H1 (cell line): ENCODE data around the gene MUC5AC. TPM values are rescaled to one million over a fixed set of nuclear protein-coding genes. Genes with fewer than 3 reads are reported as not detected.

Source experiments
- CBX8 ChIP-seq: fragments of 300-800, 300-1000 bp; sonication (generic); IDR thresholded peaks from 2 replicates; pipeline ENCODE4 v1.7.1; 2016; ENCODE audit warnings: low read depth, low read length, borderline replicate concordance
- HDAC2 ChIP-seq, 2 experiments: fragments of 300-600 bp in 1 of 2; sonication (generic) in 1 of 2; IDR thresholded peaks; 2 replicates each; pipeline ENCODE4 v1.6.1; 2011 to 2012; ENCODE audit warnings: low read depth in 2 of 2, low read length in 2 of 2, mild to moderate bottlenecking in 2 of 2, moderate library complexity in 2 of 2, borderline replicate concordance in 1 of 2, inconsistent platforms in 1 of 2
- HDAC6 ChIP-seq: IDR thresholded peaks from one replicate; pipeline ENCODE4 v1.7.1; 2012; ENCODE audit warnings: low read depth, mild to moderate bottlenecking, inconsistent platforms, low read length, moderate library complexity
- RBBP5 ChIP-seq: IDR thresholded peaks from 2 replicates; pipeline ENCODE4 v1.7.1; 2012; ENCODE audit warnings: low read depth, mild to moderate bottlenecking, inconsistent platforms, low read length, moderate library complexity, borderline replicate concordance
- RXRA ChIP-seq: IDR thresholded peaks from 2 replicates; pipeline ENCODE4 v1.6.1; 2011; ENCODE audit warnings: low read depth, mild to moderate bottlenecking, low read length, moderate library complexity; ENCODE audit not compliant: insufficient read depth
- TCF12 ChIP-seq: IDR thresholded peaks from 2 replicates; pipeline ENCODE4 v1.6.1; 2011; ENCODE audit warnings: low read depth, mild to moderate bottlenecking, low read length
- polyA plus RNA-seq, 7 experiments: library from polyadenylated mRNA; depleted of rRNA in 3 of 7; stranded (reverse) in 5 of 7; unstranded in 2 of 7; fragments of >200 nt in 5 of 7; fragments of 200-250 nt in 2 of 7; gene quantifications; 1 replicate in 5 of 7; 2 replicates in 1 of 7; 4 replicates in 1 of 7; pipeline versions ENCODE4 v1.2.1 to v1.2.3, GENCODE V29; 2011 to 2013; ENCODE audit warnings: missing spikeins in 2 of 7, mixed read lengths in 2 of 7
- total RNA-seq: library from RNA; stranded (reverse); fragmentation: NEBNext Ultra II Directional; extraction: Animal tissue kit (Norgen Biotek cat#: 25700); gene quantifications from 2 replicates; pipeline ENCODE4 v1.2.1, GENCODE V29; 2021
- TF ChIP-seq, protein P1 (sequence below): fragments of 300-600 bp; sonication (generic); IDR thresholded peaks from 2 replicates; pipeline ENCODE4 v1.7.1; 2012; ENCODE audit warnings: low read length, moderate library complexity, mild to moderate bottlenecking, inconsistent platforms; ENCODE audit not compliant: insufficient replicate concordance
- TF ChIP-seq, protein P2 (sequence below): IDR thresholded peaks from 2 replicates; pipeline ENCODE4 v1.6.1; 2011; ENCODE audit warnings: low read depth, mild to moderate bottlenecking, low read length; ENCODE audit not compliant: insufficient read depth

The MUC5AC gene
- total and polyA plus RNA-seq, 2 of the 8 experiments (the other 6 are each of a cell fraction or from before 2014, with no cell fraction given) = not detected

GRCh38 chr11:1130276-1131032 lies 27.3 kb upstream of the MUC5AC start (continued):
- TF ChIP-seq, protein P1, sequence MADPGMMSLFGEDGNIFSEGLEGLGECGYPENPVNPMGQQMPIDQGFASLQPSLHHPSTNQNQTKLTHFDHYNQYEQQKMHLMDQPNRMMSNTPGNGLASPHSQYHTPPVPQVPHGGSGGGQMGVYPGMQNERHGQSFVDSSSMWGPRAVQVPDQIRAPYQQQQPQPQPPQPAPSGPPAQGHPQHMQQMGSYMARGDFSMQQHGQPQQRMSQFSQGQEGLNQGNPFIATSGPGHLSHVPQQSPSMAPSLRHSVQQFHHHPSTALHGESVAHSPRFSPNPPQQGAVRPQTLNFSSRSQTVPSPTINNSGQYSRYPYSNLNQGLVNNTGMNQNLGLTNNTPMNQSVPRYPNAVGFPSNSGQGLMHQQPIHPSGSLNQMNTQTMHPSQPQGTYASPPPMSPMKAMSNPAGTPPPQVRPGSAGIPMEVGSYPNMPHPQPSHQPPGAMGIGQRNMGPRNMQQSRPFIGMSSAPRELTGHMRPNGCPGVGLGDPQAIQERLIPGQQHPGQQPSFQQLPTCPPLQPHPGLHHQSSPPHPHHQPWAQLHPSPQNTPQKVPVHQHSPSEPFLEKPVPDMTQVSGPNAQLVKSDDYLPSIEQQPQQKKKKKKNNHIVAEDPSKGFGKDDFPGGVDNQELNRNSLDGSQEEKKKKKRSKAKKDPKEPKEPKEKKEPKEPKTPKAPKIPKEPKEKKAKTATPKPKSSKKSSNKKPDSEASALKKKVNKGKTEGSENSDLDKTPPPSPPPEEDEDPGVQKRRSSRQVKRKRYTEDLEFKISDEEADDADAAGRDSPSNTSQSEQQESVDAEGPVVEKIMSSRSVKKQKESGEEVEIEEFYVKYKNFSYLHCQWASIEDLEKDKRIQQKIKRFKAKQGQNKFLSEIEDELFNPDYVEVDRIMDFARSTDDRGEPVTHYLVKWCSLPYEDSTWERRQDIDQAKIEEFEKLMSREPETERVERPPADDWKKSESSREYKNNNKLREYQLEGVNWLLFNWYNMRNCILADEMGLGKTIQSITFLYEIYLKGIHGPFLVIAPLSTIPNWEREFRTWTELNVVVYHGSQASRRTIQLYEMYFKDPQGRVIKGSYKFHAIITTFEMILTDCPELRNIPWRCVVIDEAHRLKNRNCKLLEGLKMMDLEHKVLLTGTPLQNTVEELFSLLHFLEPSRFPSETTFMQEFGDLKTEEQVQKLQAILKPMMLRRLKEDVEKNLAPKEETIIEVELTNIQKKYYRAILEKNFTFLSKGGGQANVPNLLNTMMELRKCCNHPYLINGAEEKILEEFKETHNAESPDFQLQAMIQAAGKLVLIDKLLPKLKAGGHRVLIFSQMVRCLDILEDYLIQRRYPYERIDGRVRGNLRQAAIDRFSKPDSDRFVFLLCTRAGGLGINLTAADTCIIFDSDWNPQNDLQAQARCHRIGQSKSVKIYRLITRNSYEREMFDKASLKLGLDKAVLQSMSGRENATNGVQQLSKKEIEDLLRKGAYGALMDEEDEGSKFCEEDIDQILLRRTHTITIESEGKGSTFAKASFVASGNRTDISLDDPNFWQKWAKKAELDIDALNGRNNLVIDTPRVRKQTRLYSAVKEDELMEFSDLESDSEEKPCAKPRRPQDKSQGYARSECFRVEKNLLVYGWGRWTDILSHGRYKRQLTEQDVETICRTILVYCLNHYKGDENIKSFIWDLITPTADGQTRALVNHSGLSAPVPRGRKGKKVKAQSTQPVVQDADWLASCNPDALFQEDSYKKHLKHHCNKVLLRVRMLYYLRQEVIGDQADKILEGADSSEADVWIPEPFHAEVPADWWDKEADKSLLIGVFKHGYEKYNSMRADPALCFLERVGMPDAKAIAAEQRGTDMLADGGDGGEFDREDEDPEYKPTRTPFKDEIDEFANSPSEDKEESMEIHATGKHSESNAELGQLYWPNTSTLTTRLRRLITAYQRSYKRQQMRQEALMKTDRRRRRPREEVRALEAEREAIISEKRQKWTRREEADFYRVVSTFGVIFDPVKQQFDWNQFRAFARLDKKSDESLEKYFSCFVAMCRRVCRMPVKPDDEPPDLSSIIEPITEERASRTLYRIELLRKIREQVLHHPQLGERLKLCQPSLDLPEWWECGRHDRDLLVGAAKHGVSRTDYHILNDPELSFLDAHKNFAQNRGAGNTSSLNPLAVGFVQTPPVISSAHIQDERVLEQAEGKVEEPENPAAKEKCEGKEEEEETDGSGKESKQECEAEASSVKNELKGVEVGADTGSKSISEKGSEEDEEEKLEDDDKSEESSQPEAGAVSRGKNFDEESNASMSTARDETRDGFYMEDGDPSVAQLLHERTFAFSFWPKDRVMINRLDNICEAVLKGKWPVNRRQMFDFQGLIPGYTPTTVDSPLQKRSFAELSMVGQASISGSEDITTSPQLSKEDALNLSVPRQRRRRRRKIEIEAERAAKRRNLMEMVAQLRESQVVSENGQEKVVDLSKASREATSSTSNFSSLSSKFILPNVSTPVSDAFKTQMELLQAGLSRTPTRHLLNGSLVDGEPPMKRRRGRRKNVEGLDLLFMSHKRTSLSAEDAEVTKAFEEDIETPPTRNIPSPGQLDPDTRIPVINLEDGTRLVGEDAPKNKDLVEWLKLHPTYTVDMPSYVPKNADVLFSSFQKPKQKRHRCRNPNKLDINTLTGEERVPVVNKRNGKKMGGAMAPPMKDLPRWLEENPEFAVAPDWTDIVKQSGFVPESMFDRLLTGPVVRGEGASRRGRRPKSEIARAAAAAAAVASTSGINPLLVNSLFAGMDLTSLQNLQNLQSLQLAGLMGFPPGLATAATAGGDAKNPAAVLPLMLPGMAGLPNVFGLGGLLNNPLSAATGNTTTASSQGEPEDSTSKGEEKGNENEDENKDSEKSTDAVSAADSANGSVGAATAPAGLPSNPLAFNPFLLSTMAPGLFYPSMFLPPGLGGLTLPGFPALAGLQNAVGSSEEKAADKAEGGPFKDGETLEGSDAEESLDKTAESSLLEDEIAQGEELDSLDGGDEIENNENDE = no peak
- TF ChIP-seq, protein P2, sequence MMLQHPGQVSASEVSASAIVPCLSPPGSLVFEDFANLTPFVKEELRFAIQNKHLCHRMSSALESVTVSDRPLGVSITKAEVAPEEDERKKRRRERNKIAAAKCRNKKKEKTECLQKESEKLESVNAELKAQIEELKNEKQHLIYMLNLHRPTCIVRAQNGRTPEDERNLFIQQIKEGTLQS = no peak
- TF ChIP-seq CBX8 (no peak), HDAC2 (IDR thresholded peaks at IDR 0.05; ENCODE audit: borderline replicate concordance in 1 of 2, low read depth in 2 of 2, low read length in 2 of 2) (no peak), TCF12 (no peak), RXRA (no peak), RBBP5 (no peak), HDAC6 (no peak)
